GM21381 (cell line): ENCODE measurements around the gene POM121C.
"Not testable (repeated sequence)": the region's sequence is repeated elsewhere in the genome, so short reads cannot be mapped to it uniquely, and the experiment has no call there.

ENCODE experiments used
- ATAC-seq: cut with Tn5 transposase; IDR thresholded peaks from one replicate; pipeline ENCODE4 v1.9.1; 2021; ENCODE audit warnings: mild to moderate bottlenecking, moderate library complexity; ENCODE audit not compliant: unreplicated experiment

The POM121C gene

GRCh38 chr7:75485979-75486643, at the start of gene POM121C:
POM121C (minus strand) TSS chr7:75486299; CDS start chr7:75441496, 44,803 bp downstream.
- ATAC-seq: peak; percentile 99

DNA sequence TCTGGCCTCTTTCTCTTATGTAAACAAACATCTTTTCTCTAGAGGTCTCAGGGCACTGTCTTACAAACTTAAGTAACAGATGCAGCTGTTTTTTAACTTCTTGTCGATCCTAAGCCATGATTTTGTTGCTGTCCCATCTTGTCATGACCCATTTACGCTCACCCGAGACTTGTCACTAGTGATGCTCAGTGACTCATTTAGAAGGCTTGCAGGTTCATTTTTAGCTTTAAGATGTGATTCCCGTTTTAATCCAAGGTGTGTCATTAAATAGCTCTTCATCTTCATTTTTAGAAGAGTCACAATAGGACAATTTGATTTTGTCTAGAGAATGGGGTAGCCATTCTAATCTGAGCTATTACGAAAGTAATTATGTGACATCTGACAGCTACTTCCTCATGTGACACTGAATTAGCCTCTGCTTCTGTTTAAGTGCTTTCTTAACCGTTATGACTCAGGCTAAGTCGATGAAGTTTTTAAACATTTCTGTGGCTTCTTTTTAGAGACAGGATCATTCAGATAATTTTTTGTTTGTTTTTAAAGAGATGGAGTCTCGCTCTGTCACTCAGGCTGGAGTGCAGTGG, 48.7 kb upstream of the POM121C start:
- no peak for ATAC-seq

GRCh38 chr7:75533926-75534325, 47.8 kb upstream of the POM121C start:
- no peak for ATAC-seq

- ATAC-seq: no peak
Observed at GRCh38 chr7:75532639-75533038, 46.5 kb upstream of the POM121C start.

- no peak for ATAC-seq
Observed at GRCh38 chr7:75531359-75531821, 45.3 kb upstream of the POM121C start.

DNA sequence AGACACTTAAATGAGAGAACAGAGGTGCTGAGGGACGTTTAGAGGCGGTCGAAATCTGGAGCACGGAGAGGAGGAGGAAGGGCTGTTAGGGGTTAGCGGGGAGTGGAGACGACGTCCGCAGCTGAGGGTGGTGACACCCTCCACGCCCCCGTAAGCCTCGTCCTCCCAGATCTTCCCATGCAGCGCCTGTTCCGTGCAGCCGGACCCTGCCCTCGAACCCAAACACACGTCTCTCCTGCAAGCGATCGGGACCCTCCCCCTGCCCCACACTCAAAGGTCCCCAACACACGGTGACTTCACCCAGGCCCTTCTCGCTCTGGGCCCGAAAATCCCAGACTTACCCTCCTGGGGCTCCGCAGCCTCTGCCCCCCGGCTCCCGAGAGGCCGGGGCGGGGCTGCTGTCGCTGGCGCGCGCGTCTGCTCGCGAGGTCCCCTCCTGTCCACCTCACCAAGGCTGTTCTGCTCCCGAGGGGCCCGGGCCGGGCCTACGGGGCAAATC, 41.2 kb upstream of the POM121C start:
- not testable (repeated sequence) for ATAC-seq

- not testable (repeated sequence) for ATAC-seq
Observed at GRCh38 chr7:75521727-75522126, 35.6 kb upstream of the POM121C start.

- not testable (repeated sequence) for ATAC-seq
Observed at GRCh38 chr7:75518842-75519241, 32.7 kb upstream of the POM121C start.

DNA sequence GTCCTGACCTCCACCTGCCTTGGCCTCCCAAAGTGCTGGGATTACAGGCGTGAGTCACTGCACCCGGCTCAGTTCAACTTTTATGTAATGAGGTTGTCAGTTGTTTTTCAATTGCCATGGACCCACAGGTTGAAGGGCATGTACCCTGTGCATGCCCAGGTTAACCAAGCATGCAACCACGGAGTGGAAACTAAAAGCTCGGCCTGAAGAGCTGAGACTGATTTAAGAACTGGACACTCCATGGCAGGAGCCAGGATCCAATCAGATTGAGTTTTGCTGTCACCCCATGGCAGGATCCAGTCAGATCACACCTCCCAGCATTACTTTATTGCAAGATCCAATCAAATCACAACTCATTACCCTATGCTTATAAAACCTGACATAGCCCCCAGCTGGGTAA, 22.9 kb upstream of the POM121C start:
- not testable (repeated sequence) for ATAC-seq

GRCh38 chr7:75492020-75492419, 5.9 kb upstream of the POM121C start, which contains the start of gene SPDYE5:
SPDYE5 (plus strand) TSS chr7:75492320; CDS start chr7:75494048, 1,728 bp downstream.
- not testable (repeated sequence) for ATAC-seq

DNA sequence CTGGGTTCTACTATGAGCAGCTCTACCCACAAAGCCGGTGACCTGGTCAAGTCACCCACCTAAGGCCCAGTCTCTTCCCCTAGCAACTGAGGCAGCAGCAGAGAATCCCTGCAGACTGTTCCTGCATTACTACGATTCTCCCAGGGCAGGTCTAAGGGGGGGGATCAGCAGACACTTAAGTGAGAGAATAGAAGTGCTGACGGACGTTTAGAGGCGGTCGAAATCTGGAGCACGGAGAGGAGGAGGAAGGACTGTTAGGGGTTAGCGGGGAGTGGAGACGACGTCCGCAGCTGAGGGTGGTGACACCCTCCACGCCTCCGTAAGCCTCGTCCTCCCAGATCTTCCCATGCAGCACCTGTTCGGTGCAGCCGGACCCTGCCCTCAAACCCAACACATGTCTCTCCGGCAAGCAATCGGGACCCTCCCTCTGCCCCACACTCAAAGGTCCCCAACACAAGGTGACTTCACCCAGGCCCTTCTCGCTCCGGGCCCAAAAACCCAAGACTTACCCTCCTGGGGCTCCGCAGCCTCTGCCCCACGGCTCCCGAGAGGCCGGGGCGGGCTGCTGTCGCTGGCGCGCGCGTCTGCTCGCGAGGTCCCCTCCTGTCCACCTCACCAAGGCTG, 632 bp downstream of the POM121C start:
- ATAC-seq: not testable (repeated sequence)

DNA sequence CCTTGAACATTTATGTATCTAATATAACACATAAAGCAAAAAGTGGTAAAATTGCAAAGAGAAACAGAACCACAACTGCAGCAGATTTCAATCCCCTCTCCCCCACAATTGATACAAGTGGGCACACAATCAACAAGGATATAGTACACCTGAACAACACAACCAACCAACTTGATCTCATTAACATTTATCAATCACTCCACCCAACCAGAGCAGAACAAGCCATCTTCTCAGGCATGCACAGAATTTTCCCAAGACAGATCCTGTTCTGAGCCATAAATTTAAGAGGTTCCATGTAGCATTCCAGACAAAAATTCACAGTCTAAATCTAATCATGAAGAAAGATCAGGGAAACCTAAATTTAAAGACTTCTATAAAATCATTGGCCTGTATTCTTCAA, 5.8 kb downstream of the POM121C start:
- ATAC-seq: not testable (repeated sequence)

GRCh38 chr7:75477457-75477856, 8.6 kb downstream of the POM121C start:
- ATAC-seq: not testable (repeated sequence)

GRCh38 chr7:75470166-75470565, 15.9 kb downstream of the POM121C start:
- ATAC-seq: not testable (repeated sequence)

DNA sequence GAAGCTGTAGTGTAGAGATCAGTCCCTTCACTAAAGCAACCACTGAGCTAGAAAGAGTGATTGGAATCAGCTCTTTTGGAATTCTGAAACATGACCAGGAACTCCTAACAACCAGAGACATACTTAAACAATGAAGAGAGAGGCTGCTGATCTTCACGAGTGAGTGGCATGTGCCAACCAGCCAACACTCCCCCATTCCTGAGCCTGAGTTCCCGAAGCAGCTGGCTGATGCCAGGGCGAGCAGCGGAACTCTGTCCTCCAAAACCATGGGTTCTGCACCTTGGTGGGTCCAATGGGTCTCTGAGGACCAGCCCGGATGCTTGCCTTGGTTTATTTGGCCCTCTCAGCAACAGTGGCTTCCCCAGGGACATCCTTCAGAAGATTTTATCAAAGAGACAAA, 25.6 kb downstream of the POM121C start:
- ATAC-seq: not testable (repeated sequence)

- ATAC-seq: not testable (repeated sequence)
Observed at GRCh38 chr7:75458034-75458433, 28.1 kb downstream of the POM121C start.

- ATAC-seq: not testable (repeated sequence)
Observed at GRCh38 chr7:75456403-75456802, 29.7 kb downstream of the POM121C start.

- ATAC-seq: peak; percentile 62
Observed at GRCh38 chr7:75452494-75452955, 33.6 kb downstream of the POM121C start.

DNA sequence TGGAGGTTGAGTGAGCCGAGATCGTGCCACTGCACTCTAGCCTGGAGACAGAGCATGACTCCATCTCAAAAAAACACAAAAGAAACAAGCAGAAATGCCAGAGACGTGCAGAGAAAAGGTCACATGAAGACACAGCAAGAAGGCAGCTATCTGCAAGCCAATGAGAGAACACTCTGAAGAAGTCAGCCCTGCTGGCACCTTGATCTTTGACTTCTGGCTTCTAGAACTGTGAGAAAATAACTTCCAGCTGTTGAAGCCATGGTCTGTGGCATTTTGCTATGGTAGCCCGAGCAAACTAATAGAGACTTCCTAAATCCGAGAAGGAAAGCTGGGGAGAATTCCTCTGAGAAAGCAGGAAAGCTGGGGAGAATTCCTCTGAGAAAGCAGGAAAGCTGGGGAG, 36.2 kb downstream of the POM121C start:
- ATAC-seq: not testable (repeated sequence)

DNA sequence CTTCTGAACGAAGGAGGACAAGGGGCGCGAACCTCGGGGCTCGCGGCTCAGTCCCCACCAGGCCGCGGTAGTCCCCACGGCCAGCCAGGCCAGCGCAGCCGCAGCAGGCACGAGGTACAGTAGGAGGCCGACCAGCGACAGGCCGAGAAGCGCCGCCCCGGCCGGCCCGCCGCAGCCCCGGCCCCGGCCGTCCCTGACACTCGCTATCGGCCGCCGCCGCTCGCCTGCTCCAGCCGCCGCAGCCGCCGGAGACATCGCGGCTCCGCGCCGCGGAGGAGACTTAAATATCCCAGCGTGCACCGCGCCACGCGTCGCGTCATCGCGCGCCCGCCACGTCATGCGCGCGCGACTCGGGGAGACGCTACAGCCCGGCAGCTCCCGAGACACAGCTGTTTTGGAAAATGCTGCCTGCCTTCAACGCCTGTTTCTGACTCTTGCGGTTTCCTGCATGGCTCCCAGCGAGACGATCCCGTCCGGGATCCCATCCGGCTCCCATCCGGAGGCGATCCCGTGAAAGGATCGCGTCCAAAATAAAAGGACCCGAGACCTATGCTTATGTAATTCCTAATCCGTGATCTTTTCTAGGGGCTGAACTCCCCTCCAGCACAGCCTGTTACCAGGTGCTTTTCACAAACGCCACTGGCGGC, 43.5 kb downstream of the POM121C start:
- peak; percentile 71 for ATAC-seq

- ATAC-seq: peak; percentile 38
Observed at GRCh38 chr7:75442101-75442464, 44.0 kb downstream of the POM121C start.
